GM13976 (cell line): ENCODE results near the gene CATSPERZ.

ENCODE experiments used
- DNase-seq: peaks from one replicate; pipeline ENCODE4 v3.0.0; 2012; ENCODE audit warnings: low spot score
- CTCF ChIP-seq: IDR thresholded peaks from 2 replicates; pipeline ENCODE4 v1.5.1; 2012; ENCODE audit warnings: borderline replicate concordance, mild to moderate bottlenecking; ENCODE audit not compliant: insufficient read depth; ENCODE audit errors: extremely low read depth, missing control alignments, control extremely low read depth
- in situ Hi-C: fragments of 300-500 bp; cut with MboI; formaldehyde crosslinking; loops from one replicate; pipeline ENCODE4 v1.12.0; 2022; ENCODE audit warnings: low sequenced_read_pairs, mixed read lengths, inconsistent platforms; ENCODE audit not compliant: unreplicated experiment

Gene CATSPERZ

GRCh38 chr11:64268025-64268892, 31.9 kb upstream of the CATSPERZ start:
- in situ Hi-C loops, result no loop called here
- no peak for TF ChIP-seq CTCF
- no peak for DNase-seq

GRCh38 chr11:64268893-64269539, 31.1 kb upstream of the CATSPERZ start:
- in situ Hi-C loops, result no loop called here
- DNase-seq, result peak; percentile 72
- TF ChIP-seq CTCF, result peak; percentile 6

GRCh38 chr11:64269540-64270220, 30.5 kb upstream of the CATSPERZ start:
- peak; percentile 91 for DNase-seq
- in situ Hi-C loops, result no loop called here

GRCh38 chr11:64275031-64275800, 24.9 kb upstream of the CATSPERZ start:
- TF ChIP-seq CTCF, result no peak
- in situ Hi-C loops, result loop anchor here (25.0 kb wide), 1 partner anchor 288 kb away; the partner anchor contains the start of gene OTUB1
- DNase-seq, result no peak

More at GRCh38 chr11:64269540-64270220, 30.5 kb upstream of the CATSPERZ start:
- no peak for TF ChIP-seq CTCF

- TF ChIP-seq CTCF, result no peak
- no peak for DNase-seq
- in situ Hi-C loops, result loop anchor here (25.0 kb wide), 1 partner anchor 289 kb away; the partner anchor contains the start of gene OTUB1
These were observed 24.3 kb upstream of the CATSPERZ start for GRCh38 chr11:64275841-64276240.
